Head of caudate nucleus (tissue), 42 donors: Measurements from ENCODE around the gene IGFN1.
"Not testable (repeated sequence)": the region's sequence is repeated elsewhere in the genome, so short reads cannot be mapped to it uniquely, and the experiment has no call there.

Source experiments
- DNase-seq, 42 donors: peaks; one replicate each; pipeline versions ENCODE4 v3.0.0 to v3.0.0-alpha.2; 2020 to 2021; ENCODE audit warnings: mixed read lengths in 7 of 42
- intact Hi-C: fragments of 100-400 bp; cut with DNase I; formaldehyde crosslinking; loops from one replicate; pipeline ENCODE4 v1.15.0; 2022

IGFN1 gene

GRCh38 chr1:201254625-201255478, 64.2 kb downstream of the IGFN1 start:
- DNase-seq: peak in 41 of 42 donors; percentile 23 to 90 (median 72)
- intact Hi-C loops: loop anchor here (2.0 kb wide), 1 partner anchor 108 kb away; no protein-coding TSS in a partner anchor

GRCh38 chr1:201255479-201256362, 65.1 kb downstream of the IGFN1 start:
- intact Hi-C loops: loop anchor here (2.0 kb wide), 1 partner anchor 107 kb away; no protein-coding TSS in a partner anchor
- DNase-seq: no peak

GRCh38 chr1:201258132-201258531, 67.5 kb downstream of the IGFN1 start:
- intact Hi-C loops, DNase-seq: not testable (repeated sequence)

GRCh38 chr1:201258763-201259230, 68.2 kb downstream of the IGFN1 start:
- DNase-seq: peak in 1 of 42 donors; percentile 1
- intact Hi-C loops: no loop called here

GRCh38 chr1:201259476-201260235, 69.0 kb downstream of the IGFN1 start:
- intact Hi-C loops: no loop called here
- peak in 2 of 42 donors; percentile 6 to 36 for DNase-seq

- intact Hi-C loops: no loop called here
- DNase-seq: peak in 1 of 42 donors; percentile 1
Observed at GRCh38 chr1:201260236-201260590, 69.6 kb downstream of the IGFN1 start.

GRCh38 chr1:201260648-201261311, 70.2 kb downstream of the IGFN1 start:
- DNase-seq: peak in 1 of 42 donors; percentile 6
- intact Hi-C loops: no loop called here

GRCh38 chr1:201261771-201262547, 71.3 kb downstream of the IGFN1 start:
- peak in 2 of 42 donors; percentile 4 to 22 for DNase-seq

GRCh38 chr1:201262963-201263608, 72.5 kb downstream of the IGFN1 start:
- intact Hi-C loops: no loop called here
- DNase-seq: peak in 2 of 42 donors; percentile 5 to 33

More at GRCh38 chr1:201261771-201262547, 71.3 kb downstream of the IGFN1 start:
- intact Hi-C loops: no loop called here

GRCh38 chr1:201264072-201264471, 73.4 kb downstream of the IGFN1 start:
- peak in 1 of 42 donors; percentile 23 for DNase-seq
- intact Hi-C loops: no loop called here

- peak in 3 of 42 donors; percentile 3 to 36 (median 8) for DNase-seq
- intact Hi-C loops: no loop called here
Observed at GRCh38 chr1:201264554-201264953, 73.9 kb downstream of the IGFN1 start.

GRCh38 chr1:201265756-201266155, 75.1 kb downstream of the IGFN1 start:
- DNase-seq: no peak
- intact Hi-C loops: no loop called here

- intact Hi-C loops: no loop called here
- DNase-seq: no peak
Observed at GRCh38 chr1:201266276-201266675, 75.7 kb downstream of the IGFN1 start.

GRCh38 chr1:201266774-201267173, 76.2 kb downstream of the IGFN1 start:
- intact Hi-C loops: no loop called here
- DNase-seq: peak in 3 of 42 donors; percentile 5 to 28 (median 5)

- intact Hi-C loops: no loop called here
- DNase-seq: peak in 6 of 42 donors; percentile 1 to 21 (median 4)
Observed at GRCh38 chr1:201267481-201268229, 77.0 kb downstream of the IGFN1 start.

- peak in 8 of 42 donors; percentile 2 to 27 (median 10) for DNase-seq
Observed at GRCh38 chr1:201268604-201269151, 78.1 kb downstream of the IGFN1 start.

More at GRCh38 chr1:201268604-201269151, 78.1 kb downstream of the IGFN1 start:
- intact Hi-C loops: no loop called here
